Endothelial cell of umbilical vein (primary cell): ENCODE data around the gene C1orf105.

ENCODE experiments used
- MAX ChIP-seq: IDR thresholded peaks from 2 replicates; pipeline ENCODE4 v1.6.1; 2011; ENCODE audit not compliant: insufficient read depth, insufficient read length
- MYC ChIP-seq: IDR thresholded peaks from one replicate; pipeline ENCODE4 v1.6.1; 2011; ENCODE audit warnings: mild to moderate bottlenecking, low read depth, low read length
- POLR2A ChIP-seq: IDR thresholded peaks from 2 replicates; pipeline ENCODE4 v1.6.1; 2012; ENCODE audit warnings: low read depth, mild to moderate bottlenecking, control low read depth, low read length
- POLR2AphosphoS5 ChIP-seq: IDR thresholded peaks from 2 replicates; pipeline ENCODE4 v1.6.1; 2012; ENCODE audit warnings: low read depth, mild to moderate bottlenecking, control low read depth, low read length, moderate library complexity; ENCODE audit not compliant: insufficient read depth

- TF ChIP-seq POLR2A: no peak
- TF ChIP-seq MAX: no peak
- TF ChIP-seq POLR2AphosphoS5: no peak
- TF ChIP-seq MYC: no peak
Observed at GRCh38 chr1:172486805-172487454, 66.4 kb downstream of the C1orf105 start.
